ENCODE measurements around the gene SOWAHA. TPM values are rescaled to one million over a fixed set of nuclear protein-coding genes. Genes with fewer than 3 reads are reported as not detected.

Gene SOWAHA
- total RNA-seq, 1 donor: not detected

DNA sequence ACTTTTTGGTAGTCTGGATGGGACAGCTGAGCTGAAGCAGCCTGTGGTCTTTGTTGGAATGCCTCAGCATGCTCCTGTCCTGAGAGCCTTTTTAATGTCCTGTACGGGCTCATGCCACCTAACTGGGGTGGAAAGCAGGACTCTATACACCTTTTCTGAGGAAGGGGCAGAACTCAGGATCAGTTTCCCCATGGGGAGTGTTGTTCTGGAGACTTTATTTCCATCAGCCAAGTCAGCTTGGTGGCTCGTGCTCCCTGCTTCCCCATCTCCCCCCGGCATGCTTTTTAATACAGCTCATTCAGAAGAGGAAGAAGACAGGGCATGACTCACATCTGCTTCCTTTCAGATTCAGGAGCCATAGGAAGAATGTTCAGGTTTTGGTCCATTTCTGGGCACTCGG lies 31.0 kb upstream of the SOWAHA start:
- TF ChIP-seq, protein P1, sequence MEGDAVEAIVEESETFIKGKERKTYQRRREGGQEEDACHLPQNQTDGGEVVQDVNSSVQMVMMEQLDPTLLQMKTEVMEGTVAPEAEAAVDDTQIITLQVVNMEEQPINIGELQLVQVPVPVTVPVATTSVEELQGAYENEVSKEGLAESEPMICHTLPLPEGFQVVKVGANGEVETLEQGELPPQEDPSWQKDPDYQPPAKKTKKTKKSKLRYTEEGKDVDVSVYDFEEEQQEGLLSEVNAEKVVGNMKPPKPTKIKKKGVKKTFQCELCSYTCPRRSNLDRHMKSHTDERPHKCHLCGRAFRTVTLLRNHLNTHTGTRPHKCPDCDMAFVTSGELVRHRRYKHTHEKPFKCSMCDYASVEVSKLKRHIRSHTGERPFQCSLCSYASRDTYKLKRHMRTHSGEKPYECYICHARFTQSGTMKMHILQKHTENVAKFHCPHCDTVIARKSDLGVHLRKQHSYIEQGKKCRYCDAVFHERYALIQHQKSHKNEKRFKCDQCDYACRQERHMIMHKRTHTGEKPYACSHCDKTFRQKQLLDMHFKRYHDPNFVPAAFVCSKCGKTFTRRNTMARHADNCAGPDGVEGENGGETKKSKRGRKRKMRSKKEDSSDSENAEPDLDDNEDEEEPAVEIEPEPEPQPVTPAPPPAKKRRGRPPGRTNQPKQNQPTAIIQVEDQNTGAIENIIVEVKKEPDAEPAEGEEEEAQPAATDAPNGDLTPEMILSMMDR (IDR thresholded peaks at IDR 0.05; ENCODE audit: insufficient read depth, low read length): no peak
- DNase-seq (ENCODE audit: low read depth): peak; percentile 38
- no peak overlapping the region for H3K4me3 ChIP-seq (ENCODE audit: low read depth, low read length)

DNA sequence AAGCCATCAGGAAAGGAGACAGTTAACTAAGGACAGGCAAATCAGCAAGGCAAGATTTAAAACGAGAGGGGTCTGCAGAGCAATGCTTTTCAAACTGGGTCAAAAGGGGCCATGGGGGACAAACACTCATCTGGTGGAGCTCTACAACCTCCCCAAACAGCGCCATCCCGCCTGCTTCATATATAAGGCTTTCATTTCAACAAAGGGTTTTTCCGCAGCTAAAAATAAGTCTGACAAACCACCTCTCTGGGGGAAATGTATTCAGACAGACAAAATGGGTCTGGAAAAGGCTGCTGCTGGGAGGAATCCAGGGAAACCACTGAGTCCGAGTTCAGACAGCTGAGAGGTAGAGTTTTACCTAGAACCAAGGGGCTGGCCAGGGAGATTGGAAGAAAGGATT lies 27.7 kb upstream of the SOWAHA start:
- TF ChIP-seq, protein P1 (IDR thresholded peaks at IDR 0.05; ENCODE audit: insufficient read depth, low read length): no peak
- H3K4me3 ChIP-seq (ENCODE audit: low read depth, low read length): no peak overlapping the region
- DNase-seq (ENCODE audit: low read depth): no peak

DNA sequence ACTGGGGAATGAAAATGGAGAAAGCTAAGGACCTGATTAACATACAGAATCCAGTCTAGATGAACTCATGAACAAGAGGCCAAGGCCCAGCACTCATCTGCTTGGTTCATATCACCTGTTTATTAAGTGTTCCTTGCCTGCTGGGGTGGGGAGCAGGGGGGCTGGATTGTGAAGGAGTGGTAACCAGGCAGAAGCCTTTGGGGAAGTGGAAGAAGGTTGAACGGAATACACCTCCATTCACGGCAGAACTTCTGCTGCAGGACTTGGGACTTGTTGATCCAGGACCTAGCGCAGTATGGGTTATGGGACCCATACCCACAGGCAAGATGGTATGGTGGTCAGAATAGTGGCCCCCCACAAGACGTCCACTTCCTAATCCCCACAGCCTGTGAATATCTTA lies 27.2 kb upstream of the SOWAHA start:
- no peak for DNase-seq (ENCODE audit: low read depth)
- TF ChIP-seq, protein P1 (IDR thresholded peaks at IDR 0.05; ENCODE audit: insufficient read depth, low read length): no peak
- no peak overlapping the region for H3K4me3 ChIP-seq (ENCODE audit: low read depth, low read length)

DNA sequence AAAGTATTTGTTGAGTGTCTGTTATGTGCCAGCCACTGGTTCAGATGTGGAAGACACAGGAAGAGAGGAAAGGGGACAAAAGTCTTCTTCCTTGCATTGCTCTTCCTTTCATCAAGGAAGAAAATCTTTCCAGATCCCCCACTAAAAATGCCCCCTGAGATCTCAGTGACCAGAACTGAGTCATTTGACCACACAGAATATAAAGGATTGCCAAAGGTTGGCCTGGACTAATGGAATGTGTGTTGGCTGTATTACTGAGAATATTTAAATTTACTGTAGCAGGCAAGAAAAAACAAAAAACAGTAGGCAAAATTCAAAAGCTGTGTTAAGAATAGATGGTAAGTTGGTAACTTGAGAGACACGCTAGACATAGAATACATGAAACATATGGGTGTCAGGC lies 26.0 kb upstream of the SOWAHA start:
- TF ChIP-seq, protein P1 (IDR thresholded peaks at IDR 0.05; ENCODE audit: insufficient read depth, low read length): no peak
- peak; percentile 71 for DNase-seq (ENCODE audit: low read depth)
- H3K4me3 ChIP-seq (ENCODE audit: low read depth, low read length): no peak overlapping the region

DNA sequence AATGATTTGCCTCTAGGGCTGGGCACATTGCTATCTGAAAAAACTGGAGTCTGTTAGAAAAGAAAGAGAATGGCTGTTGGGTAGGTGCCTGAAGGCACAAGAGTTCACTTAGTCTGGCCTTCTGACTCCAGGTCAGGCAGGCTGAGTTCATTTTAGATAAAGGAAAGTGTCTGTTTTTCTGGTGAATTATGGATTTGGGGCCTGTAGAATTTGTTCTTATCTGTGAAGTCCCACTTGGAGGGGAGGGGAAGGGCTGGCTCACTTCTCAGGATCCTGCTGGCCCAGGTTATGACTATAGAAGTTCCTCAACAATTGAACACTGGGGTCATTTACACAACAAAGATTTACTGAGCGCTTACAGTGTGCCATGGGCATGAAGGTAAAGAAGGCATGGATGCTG lies 24.6 kb upstream of the SOWAHA start:
- no peak for DNase-seq (ENCODE audit: low read depth)
- no peak overlapping the region for H3K4me3 ChIP-seq (ENCODE audit: low read depth, low read length)
- TF ChIP-seq, protein P1 (IDR thresholded peaks at IDR 0.05; ENCODE audit: insufficient read depth, low read length): no peak

DNA sequence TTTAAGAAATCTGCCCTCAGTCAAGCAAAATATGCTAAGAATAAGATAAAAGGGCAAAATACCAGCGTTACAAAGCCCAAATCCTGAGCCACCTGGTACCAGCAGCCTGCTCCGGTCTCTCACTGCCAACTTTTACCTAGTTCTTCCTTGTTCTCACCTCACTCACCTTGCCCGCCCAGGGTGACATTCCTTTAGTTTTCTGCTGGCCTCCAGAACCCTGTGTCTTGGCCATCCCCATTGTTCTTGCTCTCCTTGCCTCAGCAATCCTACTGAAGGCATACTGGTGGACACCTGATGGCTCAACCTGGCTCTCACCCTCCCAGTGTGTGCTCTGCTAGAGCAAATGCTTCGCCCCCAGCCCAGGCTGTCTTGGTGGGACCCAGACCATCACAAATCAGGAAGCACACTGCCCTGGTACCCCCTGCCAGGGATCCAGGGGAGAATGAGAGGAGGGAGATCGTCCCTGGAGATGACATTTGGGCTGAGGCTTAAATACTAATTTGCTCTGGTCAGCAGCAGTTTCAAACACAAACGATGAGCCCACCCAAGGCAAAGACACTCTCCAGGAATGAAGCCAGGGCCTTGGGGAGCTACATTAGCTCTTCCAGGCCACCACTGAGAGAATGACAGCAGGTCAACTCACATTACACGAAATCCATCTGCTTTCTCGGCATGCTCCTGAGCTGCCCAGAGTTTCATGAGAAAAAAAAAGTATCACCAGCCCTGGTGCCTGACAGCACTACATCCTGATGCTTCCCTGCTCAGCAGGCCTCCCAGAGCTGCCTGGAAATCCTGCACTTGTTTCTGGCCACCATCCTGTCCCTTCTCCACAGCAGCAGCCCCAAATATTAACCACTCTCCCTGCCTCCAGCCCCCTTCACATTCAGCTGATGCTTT lies 23.9 kb upstream of the SOWAHA start:
- TF ChIP-seq, protein P1 (IDR thresholded peaks at IDR 0.05; ENCODE audit: insufficient read depth, low read length): no peak
- no peak for DNase-seq (ENCODE audit: low read depth)
- H3K4me3 ChIP-seq (ENCODE audit: low read depth, low read length): no peak overlapping the region

Data from fibroblast of the aortic adventitia (primary cell).